ENCODE data around the gene LRRC14B.
"Not testable (repeated sequence)": the region's sequence is repeated elsewhere in the genome, so short reads cannot be mapped to it uniquely, and the experiment has no call there.

Gene LRRC14B

GRCh38 chr5:241045-241669 is 49.9 kb downstream of the LRRC14B start:
- DNase-seq (ENCODE audit: low read depth in 2 of 2), result not testable (repeated sequence)

GRCh38 chr5:243683-244367 is 52.5 kb downstream of the LRRC14B start:
- peak in 1 of 2 donors; percentile 10 for DNase-seq (ENCODE audit: low read depth in 2 of 2)

- DNase-seq (ENCODE audit: low read depth in 2 of 2), result not testable (repeated sequence)
Observed at GRCh38 chr5:245717-246116, 54.4 kb downstream of the LRRC14B start.

Data from activated CD4-positive, alpha-beta T cell treated with anti-CD3 and anti-CD28 coated beads for 24 hours (primary cell).